DMS79 (cell line): ENCODE measurements around the gene TRIP13.

Experiments used
- DNase-seq: peaks from one replicate; lab custom pipeline; 2025; lab: John Stamatoyannopoulos, UW

The TRIP13 gene

DNA sequence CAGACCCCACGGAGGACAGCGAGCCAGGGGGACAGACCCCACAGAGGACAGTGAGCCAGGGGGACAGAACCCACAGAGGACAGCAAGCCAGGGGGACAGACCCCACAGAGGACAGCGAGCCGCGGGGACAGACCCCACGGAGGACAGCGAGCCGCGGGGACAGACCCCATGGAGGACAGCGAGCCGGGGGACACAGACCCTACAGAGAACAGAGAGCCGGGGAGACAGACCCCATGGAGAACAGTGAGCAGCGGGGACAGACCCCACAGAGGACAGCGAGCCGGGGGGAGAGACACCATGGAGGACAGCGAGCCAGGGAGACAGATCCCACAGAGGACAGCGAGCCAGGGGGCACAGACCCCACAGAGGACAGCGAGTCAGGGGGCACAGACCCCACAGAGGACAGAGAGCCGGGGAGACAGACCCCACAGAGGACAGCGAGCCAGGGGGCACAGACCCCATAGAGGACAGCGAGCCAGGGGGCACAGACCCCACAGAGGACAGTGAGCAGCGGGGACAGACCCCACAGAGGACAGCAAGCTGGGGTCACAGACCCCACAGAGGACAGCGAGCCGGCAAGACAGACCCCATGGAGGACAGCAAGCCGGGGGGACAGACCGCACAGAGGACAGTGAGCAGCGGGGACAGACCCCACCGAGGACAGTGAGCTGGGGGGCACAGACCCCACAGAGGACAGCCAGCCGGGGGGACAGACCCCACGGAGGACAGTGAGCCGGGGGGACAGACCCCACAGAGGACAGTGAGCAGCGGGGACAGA lies 37.5 kb upstream of the TRIP13 start:
- no peak for DNase-seq

DNA sequence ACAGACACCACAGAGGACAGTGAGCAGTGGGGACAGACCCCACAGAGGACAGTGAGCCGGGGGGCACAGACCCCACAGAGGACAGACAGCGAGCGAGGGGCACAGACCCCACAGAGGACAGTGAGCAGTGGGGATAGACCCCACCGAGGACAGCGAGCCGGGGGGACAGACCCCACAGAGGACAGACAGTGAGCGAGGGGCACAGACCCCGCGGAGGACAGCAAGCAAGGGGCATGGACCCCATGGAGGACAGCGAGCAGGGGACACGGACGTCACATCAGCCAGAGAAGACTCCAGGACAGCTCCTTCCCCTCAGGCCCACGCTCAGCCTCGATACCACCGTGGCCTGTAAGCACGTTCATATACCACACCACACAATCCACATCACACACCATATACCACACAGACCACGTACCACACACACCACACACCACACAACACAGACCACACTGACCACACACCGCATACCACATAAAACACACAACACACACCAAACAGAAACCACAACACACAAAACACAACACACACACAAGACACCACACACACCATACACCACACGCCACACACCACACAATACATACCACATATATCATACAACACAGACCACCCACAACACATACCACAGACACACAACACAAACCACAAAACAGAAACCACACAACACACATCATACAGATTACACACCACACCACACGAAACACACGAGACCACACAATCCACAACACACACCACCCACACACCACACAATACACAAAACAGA lies 36.7 kb upstream of the TRIP13 start:
- no peak for DNase-seq

DNA sequence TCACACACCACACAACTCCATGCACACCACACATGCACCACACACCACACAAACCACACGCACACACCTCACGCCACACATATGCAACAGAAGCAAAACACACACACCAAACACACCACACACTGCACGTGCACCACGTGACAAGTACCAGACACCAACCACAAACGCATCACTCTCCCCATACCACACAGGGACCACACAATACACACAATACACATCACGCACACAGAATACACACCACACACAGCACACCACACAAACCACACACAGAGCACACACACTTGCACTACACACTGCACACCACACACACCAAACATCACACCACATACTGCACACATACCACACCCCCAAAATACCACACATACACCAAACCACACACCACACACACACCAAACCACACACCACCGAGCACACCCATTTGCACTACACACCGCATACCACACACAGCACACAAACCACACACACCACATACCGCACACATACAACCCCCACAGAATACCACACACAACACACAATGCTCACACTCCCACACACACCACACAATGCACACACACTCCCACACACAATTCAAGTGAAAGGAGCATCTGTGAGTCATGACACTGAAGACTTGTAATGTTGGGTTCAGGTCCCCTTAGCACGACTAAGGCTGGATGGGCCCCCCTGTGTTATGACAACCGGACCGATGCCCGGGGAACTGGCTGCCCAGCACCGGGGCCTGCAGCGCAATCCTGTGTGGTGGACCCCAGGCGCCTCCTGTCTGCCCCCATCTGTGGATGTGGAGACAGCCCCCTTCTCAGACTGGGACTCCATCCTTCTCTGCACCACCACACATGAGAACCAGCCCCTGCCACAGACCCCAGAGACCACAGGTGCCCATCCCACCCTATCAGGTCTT lies 35.9 kb upstream of the TRIP13 start:
- no peak for DNase-seq

DNA sequence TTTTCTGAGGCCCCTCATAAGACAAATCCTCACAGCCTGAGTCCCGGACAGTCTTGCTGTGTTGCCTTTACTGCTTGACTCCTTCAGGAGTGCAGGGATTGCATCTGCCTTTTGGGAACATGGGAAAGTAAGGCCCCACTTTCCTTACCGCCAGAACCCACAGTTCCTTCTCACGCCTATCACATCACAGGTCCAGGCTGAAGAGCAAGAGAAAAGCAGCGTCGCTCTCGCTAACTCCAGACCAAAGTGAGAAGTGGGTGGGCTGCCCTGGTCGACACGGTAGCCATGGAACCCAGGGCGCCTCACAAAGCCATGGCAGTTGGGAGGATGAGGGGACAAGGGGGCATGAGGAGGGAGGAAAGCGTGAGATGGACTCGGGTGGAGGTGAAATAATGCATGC lies 34.0 kb upstream of the TRIP13 start:
- DNase-seq, result no peak

DNA sequence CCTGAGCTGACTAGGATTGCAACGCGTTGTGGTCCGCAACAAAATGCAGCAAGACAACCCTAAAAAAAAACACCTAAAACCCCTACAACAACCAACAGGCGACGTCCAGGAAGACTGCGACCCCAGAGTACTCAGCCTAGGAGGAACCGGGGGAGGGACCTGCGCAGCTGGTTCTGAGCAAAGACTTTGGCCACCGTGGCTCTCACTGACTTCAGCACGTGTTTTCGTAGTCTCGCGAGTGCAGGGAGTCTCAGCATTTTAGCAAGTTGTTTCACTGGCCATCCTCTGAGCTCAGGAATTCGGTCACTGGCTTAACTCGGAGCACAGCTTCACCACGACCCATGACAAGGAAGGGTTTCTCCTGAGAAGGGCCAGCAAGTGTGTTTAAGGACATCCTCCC lies 33.3 kb upstream of the TRIP13 start:
- no peak for DNase-seq

DNA sequence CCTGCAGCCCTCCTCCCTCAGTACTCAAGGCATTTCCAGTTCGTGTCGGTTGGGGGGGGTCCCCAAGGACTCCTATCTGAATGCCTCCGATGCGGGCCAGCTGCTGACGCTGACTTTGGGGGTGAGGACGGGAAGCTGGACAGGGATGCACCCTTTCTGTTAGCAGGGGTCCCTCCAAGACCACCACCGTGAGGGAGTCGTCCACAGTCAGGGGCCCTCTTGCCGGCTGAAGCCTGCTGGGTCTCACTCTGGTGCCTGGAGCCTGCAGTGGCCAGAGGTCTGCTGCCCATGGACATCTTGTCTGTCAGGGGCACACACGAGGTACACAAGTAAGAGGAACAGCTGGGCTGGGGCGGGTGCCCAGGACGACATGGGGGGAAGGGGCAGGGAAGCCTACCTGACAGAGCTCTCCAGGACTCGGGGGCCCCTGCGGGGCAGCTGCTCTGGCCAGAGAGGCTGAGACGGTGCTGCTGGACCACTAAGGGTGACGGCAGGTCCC lies 32.8 kb upstream of the TRIP13 start:
- no peak for DNase-seq

DNA sequence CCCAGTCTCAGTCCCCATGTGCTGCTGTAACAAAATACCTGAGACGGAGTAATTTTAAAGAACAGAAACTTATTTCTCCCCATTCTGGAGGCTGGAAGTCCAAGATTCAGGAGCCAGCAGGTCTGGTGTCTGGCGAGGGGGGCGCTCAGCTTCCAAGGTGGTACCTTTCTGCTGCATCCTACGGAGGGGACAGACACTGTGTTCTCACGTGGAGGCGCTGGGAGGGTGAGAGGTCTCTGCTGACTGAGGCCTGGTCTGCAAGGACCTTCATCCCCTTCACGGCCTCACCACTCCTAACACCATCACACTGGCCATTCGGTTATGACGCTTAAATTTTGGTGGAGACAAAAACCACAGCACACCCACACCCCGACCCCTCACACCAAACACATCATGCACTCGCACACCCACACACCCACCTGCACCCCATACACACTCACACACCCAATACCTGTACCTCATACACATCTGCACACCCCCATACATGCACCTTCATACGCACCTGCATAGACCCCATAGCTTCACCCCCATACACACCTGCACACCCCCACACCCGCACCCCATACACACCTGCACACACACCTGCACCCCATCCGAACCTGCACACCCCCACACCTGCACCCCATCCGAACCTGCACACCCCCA lies 32.1 kb upstream of the TRIP13 start:
- no peak for DNase-seq

DNA sequence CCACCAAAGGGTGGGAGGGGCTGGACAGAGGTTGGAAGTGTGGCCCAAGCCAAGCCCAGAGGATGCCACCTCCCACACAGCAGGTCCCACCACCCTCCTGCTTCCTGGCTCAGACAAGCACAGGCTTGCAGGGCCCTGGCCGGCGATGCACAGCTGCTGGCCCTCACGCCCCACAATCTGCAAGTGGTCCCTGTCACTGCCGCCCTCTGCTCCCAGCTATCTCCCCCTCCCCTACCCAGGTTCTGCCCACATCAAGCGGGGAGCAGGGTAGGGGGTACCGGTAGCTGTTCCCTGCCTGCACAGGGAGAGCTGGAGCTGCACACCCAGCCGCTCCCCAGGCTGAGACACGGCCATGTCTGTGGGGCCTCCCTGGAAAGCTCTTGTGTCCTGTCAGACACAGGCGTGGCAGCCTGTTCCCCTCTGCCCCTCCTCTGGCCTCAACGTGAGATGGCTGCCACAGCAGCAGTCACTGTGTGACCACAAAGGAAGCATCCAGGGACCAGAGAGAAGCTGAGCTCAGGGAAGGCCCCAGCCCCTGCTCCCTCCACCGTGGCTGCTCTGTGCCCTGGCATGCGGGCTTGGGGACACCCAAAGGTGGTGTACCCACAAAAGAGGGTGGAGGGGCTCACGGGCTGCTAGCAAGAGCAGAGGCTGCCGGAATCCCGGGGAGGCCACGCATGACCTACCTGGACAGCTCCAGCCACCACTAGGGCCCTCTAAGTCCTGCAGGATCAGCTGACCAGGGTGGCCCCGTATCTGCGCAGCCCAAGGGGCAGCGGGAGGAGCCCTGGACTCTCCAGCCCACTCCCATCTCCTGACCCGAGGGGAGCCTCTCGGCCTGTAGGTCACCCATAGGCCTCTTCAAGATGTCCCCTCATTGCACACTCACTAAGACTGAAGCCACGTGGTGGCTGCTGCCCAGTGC lies 31.0 kb upstream of the TRIP13 start:
- DNase-seq, result no peak

DNA sequence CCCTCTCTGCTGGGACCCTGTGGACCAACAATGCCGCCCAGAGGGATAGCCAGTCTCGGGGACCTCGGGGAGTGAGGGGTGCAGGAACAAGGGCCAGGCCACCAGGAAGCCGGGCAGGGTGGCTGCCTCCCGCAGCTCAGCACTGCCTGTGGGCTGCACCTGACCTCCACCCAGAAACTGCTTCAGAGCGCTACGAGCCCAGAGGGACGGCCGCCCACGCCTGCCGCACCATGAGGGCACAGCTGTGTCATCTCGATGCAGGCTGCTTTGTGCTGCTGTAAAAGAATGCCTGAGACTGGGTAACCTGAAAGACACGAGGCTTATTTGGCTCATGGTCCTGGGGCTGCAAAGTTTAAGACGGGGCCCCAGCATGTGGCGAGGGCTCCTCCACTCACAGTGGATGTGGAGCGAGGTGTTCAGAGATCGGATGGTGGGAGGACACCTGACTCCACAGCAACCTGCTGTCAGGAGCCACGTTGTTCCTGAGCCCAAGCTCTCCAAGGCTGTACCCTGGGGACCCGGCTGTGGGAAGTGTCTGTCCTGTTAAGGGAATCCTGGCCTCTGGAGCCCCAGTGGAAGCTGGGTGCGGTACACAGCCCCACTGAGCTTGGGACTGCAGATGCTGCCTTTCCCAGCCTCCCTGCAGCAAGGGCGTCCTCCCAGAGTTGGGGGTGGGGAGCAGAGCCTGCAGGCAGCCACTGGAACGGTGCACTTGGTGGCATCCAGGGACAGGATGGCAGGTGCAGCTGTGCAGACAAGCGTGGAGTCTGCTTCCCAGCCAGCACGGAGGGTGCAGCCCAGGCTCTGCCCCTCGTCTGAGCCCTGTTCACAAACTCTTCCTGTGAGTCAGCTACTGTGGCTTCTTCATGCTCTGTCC lies 30.1 kb upstream of the TRIP13 start:
- DNase-seq, result peak; percentile 77

DNA sequence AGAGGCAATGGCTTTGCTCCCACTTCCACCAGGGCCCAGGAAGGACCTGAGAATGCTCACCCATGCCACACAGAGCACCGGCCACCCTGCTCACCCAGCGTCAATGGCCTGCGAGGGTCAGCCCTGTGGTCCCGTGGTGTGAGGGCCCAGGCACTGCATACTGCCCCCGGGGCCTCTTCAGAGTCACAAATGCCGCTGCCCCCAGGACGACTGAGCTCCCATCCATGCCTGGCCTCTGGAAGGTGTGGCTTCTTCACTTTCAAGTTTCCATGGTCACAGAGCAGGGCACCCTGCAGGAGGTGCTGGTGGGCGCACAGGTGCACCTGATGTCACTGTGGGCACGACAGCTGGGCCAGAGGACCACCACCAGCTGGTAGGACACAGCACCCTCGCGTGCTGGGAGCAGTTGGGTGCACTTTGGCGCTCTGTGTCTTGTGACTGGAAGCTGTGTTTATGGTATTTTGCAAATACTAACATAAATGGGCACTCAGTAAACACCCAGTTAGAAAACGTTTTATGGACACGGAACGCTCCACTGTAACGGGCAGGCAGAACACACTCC lies 29.4 kb upstream of the TRIP13 start:
- DNase-seq, result no peak

DNA sequence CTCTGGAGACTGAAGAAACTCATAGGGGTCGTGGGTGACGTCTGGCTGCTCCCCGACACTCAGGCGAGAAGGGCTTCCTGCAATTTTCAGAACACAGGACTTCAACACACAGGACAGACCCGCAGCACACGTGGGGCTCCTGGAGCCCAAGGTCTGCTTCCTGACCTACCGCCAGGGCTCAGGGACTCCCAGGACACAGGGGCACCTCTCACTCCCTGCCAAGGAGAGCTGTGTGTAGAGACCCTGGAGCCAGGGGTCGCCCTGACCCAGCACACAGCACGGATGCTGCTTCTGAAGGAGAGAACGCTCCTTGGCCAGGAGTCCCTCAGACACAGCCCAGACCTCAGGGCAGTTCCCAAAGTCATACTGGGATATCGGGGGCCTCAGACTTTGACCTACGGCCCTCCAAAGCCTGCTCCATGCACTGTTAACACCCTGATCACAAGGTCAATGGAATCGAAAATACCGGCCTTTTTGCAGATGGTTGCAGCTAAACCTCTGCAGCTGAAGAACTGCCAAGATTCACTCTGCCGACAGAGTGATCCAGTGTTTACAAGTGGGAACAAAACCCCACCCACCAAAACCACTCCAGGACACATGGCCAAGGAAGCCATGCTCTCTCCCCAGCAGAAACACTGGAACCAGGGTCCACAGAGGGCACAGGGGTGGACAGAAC lies 28.1 kb upstream of the TRIP13 start:
- DNase-seq, result no peak

DNA sequence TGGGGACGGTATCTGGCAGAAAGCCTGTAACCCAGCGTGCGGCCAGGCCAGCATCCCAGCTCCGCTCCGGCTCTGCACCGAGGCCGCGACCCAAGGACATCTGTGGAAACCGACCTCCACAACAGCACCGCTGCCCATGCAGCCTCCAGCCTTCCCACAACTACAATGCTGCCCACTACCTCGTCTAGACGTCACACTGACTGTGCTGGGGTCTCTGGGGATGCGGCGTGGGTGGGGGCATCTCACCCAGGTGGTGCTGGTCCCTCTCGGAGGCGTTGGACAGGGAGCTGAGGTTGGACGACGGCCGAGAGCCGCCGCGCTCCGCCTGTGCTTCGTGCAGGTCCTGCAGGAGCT lies 27.5 kb upstream of the TRIP13 start:
- DNase-seq, result no peak

DNA sequence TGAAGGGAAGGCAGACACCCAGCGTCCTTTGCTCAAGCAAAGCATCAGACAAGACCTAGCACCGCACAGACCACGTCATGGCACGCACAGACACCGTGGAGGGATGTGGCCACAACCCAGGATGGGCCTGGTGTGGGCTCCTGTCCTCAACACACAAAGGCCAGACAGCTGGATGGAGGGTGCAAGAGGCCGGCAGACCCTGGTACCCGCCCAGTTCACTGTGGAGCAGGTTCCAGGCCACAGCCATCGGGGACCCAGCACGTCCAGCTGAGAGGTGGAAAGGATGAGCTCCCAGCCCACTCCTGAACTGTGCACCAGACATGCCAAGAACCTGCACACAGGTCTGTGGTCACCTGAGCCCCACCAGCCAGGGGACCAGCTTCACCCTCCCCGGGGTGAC lies 26.9 kb upstream of the TRIP13 start:
- no peak for DNase-seq

DNA sequence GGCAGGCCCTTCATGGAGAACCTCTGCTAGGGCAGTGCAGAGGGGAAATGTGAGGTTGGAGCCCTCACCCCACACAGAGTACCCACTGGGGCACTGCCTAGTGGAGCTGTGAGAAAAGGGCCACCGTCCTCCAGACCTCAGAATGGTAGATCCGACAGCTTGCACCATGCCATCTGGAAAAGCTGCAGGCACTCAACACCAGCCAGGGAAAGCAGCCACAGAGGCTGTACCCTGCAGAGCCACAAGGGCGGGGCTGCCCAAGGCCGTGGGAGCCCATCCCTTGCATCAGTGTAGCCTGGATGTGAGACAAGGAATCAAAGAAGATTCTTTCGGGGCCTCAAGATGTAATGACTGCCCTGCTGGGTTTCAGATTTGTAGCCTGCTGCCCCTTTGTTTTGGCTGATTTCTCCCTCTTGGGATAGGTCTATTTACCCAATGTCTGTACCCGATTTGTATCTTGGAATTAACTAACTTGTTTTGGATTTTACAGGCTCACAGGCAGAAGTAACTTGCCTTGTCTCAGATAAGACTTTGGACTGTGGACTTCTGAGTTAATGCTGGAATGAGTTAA lies 25.3 kb upstream of the TRIP13 start:
- no peak for DNase-seq

DNA sequence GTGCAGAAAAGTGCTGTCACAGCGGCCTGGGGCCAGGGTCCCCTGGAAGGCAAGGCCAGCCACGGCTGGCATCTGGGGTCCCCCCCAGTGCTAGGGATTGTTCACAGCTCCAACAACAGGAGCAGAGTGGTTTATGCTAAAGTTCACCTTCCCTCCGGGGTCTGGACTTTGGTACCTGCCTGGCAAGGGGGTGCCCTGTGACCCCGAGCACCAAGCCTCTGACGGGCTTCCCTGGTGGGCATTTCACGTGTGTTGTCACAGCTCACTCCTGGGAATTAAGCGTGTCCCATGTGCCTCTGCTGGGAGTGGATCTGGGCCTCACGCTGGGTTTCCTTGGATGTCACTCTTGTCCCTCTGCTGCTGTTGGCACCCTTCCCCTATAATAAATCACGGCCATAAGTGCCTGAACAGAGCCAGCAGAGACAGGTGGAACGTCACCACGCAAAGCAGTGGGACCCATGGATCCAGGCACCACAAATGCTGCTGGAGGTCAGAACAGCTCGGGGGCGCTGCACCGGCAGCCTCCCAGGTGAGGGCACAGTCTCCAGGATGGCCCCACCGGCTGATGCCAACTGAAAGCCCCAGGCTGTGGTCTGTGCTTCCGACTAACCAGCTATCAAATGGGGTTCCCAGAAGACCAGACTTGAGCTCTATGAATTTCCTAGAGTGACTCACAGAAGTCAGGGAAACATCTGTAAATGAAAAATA lies 24.1 kb upstream of the TRIP13 start:
- no peak for DNase-seq

DNA sequence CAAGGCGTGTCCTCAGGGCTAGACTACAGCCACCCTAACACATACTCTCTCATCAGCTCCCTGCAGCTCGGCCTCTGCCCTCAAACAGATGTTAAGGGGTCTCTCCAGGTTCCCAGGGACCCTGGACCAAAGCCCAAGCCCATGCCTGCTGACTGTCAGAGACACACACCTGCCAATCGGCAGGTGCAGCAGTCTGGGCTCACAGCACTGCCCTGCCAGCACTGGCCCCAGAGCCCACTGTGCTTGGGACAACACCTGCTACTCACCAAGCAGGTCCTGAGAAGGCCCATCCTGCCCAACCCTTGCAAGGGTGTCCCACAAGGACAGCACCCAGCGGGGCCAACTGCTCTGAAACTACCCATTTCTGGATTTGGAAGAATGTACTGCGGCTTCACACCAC lies 21.7 kb upstream of the TRIP13 start:
- DNase-seq, result no peak

DNA sequence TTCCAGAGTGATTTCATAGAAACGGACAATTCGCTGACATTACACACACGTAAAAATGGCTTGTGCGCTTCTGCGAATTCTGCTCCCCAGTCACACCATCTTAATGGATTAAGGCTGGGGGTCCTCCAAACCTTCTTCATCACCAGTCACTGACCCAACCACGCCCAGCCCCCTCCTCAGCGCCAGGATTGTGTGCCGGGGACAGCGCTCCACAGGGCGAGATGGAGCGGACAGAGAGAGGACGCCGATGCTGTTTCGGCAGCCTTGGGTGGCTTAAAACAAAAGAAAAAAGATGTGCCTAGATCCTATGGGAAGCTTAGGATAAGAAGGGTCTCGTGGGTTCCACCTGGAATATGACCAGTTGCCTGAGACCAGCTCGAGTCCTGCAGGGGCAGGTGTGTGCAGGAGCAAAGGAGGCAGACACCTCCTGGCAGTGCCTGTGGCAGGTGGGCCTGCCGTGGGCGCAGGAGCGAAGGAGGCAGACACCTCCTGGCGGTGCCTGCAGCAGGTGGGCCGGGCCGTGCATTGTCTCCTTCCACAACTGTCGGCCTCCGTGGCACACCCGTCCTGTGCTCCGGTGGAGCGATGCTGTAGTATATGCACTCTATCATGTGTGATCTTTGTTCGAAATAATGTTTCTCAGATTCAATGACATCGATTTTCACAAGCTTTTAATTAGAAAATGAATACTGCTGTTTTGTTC lies 20.9 kb upstream of the TRIP13 start:
- DNase-seq, result no peak
